HL-60 (cell line): ENCODE data around the gene ARL8A.

ENCODE experiments used
- GABPA ChIP-seq: IDR thresholded peaks from 2 replicates; pipeline ENCODE4 v1.6.1; 2012; ENCODE audit warnings: low read depth
- POLR2AphosphoS5 ChIP-seq: IDR thresholded peaks from 2 replicates; pipeline ENCODE4 v1.6.1; 2012; ENCODE audit warnings: low read depth
- SPI1 ChIP-seq: IDR thresholded peaks from 2 replicates; pipeline ENCODE4 v1.6.1; 2012; ENCODE audit warnings: low read depth, mild to moderate bottlenecking, borderline replicate concordance
- TF ChIP-seq, protein P1 (sequence below): IDR thresholded peaks from one replicate; pipeline ENCODE4 v1.5.1; 2011; ENCODE audit warnings: low read length, control low read depth, inconsistent platforms; ENCODE audit not compliant: insufficient read depth

DNA sequence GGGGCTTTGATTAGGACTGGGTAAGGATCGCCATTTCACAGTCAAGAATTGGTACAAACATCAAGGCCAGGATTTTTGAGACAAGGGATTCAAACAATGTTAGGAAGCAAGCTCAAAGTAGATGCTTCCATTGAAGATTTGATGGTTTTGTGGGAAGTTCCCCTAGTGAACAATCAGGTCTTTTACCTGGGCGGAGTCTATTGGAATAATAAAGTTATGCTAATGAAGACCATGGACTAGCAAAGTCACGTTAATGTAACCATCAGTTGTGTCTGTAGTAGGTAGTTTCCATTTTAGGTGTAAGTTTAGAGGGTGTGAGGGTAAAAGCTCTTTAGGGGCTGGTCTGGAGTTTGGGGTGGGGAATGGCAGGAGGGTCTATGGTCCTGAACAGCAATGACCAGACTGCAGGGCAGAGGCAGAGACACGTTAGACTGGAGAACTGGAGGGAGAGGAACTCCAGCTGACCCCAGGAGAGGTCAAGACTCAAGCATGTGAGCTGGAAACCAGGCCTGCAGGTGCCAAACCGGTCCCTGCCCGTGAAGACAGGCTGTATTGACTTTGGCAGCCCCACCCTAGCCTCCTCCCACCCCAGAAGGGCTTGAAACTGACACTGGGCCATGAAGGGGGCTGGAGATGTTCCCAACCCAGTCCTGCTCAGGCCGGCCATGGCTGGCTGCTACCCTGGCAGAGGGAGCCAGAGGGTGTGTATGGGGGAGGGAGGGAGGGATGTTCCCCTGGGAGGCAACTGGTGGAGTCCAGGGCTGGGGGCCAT is 57.8 kb downstream of the ARL8A start:
- TF ChIP-seq, protein P1, sequence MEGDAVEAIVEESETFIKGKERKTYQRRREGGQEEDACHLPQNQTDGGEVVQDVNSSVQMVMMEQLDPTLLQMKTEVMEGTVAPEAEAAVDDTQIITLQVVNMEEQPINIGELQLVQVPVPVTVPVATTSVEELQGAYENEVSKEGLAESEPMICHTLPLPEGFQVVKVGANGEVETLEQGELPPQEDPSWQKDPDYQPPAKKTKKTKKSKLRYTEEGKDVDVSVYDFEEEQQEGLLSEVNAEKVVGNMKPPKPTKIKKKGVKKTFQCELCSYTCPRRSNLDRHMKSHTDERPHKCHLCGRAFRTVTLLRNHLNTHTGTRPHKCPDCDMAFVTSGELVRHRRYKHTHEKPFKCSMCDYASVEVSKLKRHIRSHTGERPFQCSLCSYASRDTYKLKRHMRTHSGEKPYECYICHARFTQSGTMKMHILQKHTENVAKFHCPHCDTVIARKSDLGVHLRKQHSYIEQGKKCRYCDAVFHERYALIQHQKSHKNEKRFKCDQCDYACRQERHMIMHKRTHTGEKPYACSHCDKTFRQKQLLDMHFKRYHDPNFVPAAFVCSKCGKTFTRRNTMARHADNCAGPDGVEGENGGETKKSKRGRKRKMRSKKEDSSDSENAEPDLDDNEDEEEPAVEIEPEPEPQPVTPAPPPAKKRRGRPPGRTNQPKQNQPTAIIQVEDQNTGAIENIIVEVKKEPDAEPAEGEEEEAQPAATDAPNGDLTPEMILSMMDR: no peak
- TF ChIP-seq POLR2AphosphoS5: no peak
- no peak for TF ChIP-seq GABPA
- TF ChIP-seq SPI1: no peak
